HTR-8/SVneo (cell line): Measurements from ENCODE around the gene YARS2.

ENCODE experiments used
- DNase-seq: peaks from one replicate; pipeline ENCODE4 v3.0.0; 2011; ENCODE audit warnings: low spot score, mixed read lengths; ENCODE audit not compliant: insufficient read length
- FAIRE-seq: peaks from 2 replicates; lab custom pipeline; 2011; peaks lifted over from hg19 to GRCh38; lab: Jason Lieb, UNC

The YARS2 gene

DNA sequence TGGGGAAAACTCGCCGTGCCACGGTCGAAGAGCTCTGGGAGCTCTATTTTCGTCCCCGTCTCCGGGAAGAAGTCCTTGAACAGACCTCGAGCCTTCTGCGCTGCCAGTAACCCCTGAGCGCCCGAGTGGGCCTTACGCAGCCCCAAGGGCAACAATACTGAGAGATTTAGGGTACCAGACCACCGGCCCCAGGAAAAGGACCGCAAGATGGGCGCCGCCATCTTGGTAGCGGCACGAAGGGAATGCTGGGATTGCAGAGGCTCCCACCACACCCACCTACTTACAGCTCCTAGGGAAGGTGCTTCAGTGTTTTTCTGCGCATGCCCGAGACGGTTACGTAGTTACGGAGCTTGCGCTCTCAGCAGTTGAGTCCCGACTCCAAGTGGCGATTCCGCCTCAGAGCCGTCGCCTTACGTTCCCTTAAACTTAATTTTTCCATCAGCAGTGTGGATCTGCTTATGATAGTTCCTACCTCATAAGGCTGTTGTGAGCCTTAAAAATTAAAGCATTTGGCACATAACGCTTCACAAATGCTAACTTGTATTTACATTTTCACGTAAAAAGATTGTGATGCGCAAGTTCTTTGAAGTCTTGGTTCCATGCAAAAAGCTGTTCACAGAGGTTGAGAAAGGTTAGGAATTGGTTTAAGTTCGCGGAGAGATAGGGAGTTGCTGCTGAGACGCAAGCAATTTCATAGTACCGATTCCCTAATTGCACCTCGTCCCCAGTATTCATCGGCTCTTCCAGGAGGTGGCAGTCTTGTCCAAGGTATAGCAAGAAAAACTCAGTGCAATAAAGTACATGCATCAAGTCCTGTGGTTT, at the start of gene YARS2:
Gene YARS2, minus strand, starts transcription at position 244 of the 822 bp plus-strand sequence. Its CDS starts 23 bp downstream, at position 221.
- DNase-seq (peak; percentile 84), FAIRE-seq (peak; percentile 49)

- DNase-seq, result no peak
- FAIRE-seq, result no peak
These were observed 48.6 kb upstream of the YARS2 start for GRCh38 chr12:32804301-32804700.

GRCh38 chr12:32801269-32801980, 45.7 kb upstream of the YARS2 start:
- FAIRE-seq (no peak), DNase-seq (no peak)

- FAIRE-seq, result no peak
- no peak for DNase-seq
These were observed 38.6 kb upstream of the YARS2 start for GRCh38 chr12:32794281-32794680.

DNA sequence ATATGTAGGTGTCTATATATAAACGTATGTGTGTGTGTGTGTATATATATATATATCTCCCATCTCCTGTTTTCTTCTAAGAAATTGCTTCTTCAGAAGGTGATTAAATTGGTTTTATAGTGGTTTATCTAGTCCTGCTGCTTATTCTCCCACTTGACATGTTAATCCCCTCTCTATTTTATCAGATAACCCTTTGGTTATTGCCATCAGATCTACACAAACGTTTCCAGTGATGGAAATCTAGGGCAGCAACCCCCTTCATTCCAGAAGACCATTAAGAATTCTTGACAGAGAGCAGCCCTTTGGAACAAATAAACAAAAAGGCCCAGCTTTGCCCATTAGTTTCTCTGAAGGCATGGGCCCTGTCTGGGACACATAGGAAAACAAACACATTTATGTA, 34.2 kb upstream of the YARS2 start:
- DNase-seq, result no peak
- no peak for FAIRE-seq

- no peak for DNase-seq
- no peak for FAIRE-seq
These were observed 33.7 kb upstream of the YARS2 start for GRCh38 chr12:32789446-32789845.

GRCh38 chr12:32788405-32788804, 32.7 kb upstream of the YARS2 start:
- FAIRE-seq (no peak), DNase-seq (no peak)

GRCh38 chr12:32785557-32785956, 29.9 kb upstream of the YARS2 start:
- no peak for DNase-seq
- no peak for FAIRE-seq

GRCh38 chr12:32783029-32783428, 27.3 kb upstream of the YARS2 start:
- no peak for DNase-seq
- FAIRE-seq, result no peak

GRCh38 chr12:32780071-32780470, 24.4 kb upstream of the YARS2 start:
- no peak for FAIRE-seq

GRCh38 chr12:32777691-32778175, 22.0 kb upstream of the YARS2 start:
- DNase-seq, result no peak
- FAIRE-seq, result no peak

More at GRCh38 chr12:32780071-32780470, 24.4 kb upstream of the YARS2 start:
- DNase-seq, result no peak

GRCh38 chr12:32777159-32777558, 21.5 kb upstream of the YARS2 start:
- FAIRE-seq, result no peak

DNA sequence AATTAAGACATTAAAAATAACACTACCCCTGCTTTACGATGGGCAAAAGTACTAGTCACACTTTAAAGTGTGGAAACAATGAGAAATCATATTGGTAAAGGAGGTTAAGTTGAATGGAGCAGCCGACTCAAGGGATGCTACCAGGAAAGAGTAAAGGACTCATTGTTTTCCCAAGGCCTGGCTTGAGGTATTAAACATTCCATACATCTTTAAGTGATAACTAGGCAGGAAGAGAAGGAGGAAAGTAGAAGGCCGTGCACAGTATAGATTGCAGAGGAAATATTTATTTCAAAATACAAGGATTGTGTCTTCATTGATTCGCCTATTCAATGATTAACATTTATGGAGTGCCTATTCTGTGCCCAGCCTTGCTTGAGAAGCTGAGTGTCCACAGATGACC, 20.6 kb upstream of the YARS2 start:
- FAIRE-seq (no peak), DNase-seq (no peak)

More at GRCh38 chr12:32777159-32777558, 21.5 kb upstream of the YARS2 start:
- DNase-seq, result no peak

- no peak for FAIRE-seq
- DNase-seq, result no peak
These were observed 18.0 kb upstream of the YARS2 start for GRCh38 chr12:32773691-32774090.

DNA sequence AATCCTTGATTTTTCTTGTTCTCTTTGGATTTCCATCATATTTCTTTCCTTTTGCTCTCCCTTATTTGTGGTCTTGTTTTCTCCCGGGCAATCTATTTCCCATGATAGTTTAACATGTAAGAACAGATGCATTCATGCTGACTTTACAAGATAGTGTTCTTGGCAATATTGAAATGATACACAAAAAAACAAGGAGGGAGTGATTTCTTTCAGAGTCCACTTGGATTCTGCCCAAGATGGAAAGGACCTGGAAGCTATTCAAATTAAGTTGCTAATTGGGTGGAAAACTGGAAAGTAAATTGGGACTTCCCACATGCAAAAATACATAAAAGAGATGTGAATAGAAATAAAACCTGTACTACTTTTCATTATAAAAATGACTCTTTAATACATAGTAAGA, 14.4 kb upstream of the YARS2 start:
- FAIRE-seq (no peak), DNase-seq (no peak)

DNA sequence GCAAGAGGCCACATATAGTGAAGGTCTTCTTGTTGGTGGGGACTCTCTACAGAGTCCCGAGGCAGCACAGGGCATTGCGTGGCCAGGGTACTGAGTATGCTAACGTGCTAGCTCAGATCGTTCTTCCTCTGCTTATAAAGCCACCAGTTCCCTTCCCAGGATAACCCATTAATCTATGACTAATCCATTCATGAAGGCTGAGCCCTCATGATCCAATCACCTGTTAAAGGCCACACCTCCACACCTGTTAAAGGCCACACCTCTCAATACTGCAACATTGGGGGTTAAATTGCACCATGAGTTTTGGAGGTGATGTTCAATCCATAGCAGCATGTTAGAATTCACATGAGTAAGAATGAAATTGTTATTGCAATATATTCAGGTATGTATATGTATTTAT, 12.8 kb upstream of the YARS2 start:
- DNase-seq (no peak), FAIRE-seq (no peak)

- DNase-seq, result no peak
- FAIRE-seq, result no peak
These were observed 10.2 kb upstream of the YARS2 start for GRCh38 chr12:32765906-32766305.

GRCh38 chr12:32761716-32762115, 6.0 kb upstream of the YARS2 start:
- FAIRE-seq (no peak), DNase-seq (no peak)

GRCh38 chr12:32757157-32757556, 1.5 kb upstream of the YARS2 start:
- FAIRE-seq, result no peak
- no peak for DNase-seq

DNA sequence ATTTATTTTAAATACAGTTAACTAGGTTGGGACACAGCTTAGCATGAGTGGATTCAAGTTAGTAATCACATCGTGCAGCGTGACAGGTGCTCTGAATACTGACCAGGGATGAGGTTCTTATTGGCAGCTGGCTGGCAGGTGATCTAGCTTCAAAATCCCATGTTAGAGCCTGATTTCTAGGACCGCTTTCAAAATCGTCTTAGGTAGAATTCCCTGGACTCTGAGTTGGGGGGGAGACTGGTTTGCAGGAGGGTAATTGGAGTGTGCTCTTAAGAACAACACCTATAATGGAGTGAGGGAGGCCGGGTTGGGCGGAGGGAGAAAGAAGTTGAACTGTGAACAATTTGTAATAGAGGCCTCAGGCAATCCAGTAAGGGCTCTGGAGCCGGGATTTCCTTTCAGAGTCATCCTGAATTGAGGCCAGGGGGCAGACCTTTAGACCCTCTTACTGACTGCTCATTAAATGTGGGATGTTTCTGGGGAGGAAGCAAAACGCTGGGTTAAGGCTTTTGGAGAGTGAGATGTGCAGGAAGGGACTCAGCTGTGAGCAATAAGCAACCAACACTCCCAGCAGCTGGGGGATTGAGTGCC, 874 bp upstream of the YARS2 start:
- FAIRE-seq, result no peak
- no peak for DNase-seq
